ENCODE data around the gene DYNLT1.

DNA sequence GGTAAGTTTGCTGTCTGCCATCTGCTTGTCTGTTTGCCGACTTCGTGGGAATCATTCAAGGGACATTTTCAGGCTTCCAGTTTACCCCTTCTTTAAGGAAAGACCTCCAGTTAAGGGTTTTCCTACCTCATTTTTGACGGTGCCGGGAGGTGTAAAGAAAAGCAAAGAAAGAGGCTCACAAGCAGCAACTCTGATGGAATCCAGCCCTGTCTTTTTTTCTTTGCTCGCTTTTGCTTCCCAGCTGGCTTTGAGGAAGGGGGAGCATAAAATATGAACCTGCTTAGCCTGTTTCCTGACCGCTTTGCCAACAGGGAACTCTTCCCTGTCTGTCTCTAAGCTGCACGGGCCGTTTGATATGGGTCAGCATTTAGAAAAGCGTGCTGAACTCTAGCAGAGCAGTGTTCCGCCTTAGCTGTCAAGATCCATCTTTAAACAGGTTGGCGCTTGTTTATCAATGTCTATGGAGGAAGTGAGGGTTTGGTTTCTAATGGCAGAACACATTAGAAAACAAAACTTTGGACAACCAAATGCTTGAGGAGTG, 19.2 kb upstream of the DYNLT1 start:
- TF ChIP-seq, protein P1, sequence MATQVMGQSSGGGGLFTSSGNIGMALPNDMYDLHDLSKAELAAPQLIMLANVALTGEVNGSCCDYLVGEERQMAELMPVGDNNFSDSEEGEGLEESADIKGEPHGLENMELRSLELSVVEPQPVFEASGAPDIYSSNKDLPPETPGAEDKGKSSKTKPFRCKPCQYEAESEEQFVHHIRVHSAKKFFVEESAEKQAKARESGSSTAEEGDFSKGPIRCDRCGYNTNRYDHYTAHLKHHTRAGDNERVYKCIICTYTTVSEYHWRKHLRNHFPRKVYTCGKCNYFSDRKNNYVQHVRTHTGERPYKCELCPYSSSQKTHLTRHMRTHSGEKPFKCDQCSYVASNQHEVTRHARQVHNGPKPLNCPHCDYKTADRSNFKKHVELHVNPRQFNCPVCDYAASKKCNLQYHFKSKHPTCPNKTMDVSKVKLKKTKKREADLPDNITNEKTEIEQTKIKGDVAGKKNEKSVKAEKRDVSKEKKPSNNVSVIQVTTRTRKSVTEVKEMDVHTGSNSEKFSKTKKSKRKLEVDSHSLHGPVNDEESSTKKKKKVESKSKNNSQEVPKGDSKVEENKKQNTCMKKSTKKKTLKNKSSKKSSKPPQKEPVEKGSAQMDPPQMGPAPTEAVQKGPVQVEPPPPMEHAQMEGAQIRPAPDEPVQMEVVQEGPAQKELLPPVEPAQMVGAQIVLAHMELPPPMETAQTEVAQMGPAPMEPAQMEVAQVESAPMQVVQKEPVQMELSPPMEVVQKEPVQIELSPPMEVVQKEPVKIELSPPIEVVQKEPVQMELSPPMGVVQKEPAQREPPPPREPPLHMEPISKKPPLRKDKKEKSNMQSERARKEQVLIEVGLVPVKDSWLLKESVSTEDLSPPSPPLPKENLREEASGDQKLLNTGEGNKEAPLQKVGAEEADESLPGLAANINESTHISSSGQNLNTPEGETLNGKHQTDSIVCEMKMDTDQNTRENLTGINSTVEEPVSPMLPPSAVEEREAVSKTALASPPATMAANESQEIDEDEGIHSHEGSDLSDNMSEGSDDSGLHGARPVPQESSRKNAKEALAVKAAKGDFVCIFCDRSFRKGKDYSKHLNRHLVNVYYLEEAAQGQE (IDR thresholded peaks at IDR 0.05; ENCODE audit: unreplicated experiment), result no peak
- TF ChIP-seq, protein P2, sequence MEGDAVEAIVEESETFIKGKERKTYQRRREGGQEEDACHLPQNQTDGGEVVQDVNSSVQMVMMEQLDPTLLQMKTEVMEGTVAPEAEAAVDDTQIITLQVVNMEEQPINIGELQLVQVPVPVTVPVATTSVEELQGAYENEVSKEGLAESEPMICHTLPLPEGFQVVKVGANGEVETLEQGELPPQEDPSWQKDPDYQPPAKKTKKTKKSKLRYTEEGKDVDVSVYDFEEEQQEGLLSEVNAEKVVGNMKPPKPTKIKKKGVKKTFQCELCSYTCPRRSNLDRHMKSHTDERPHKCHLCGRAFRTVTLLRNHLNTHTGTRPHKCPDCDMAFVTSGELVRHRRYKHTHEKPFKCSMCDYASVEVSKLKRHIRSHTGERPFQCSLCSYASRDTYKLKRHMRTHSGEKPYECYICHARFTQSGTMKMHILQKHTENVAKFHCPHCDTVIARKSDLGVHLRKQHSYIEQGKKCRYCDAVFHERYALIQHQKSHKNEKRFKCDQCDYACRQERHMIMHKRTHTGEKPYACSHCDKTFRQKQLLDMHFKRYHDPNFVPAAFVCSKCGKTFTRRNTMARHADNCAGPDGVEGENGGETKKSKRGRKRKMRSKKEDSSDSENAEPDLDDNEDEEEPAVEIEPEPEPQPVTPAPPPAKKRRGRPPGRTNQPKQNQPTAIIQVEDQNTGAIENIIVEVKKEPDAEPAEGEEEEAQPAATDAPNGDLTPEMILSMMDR (conservative IDR thresholded peaks at IDR 0.05; ENCODE audit: low read depth in 2 of 2), result no peak
- TF ChIP-seq ZNF331 (CRISPR knock-in tag; IDR thresholded peaks at IDR 0.05; ENCODE audit: low read depth), result no peak
- TF ChIP-seq POLR2AphosphoS5 (IDR thresholded peaks at IDR 0.05; ENCODE audit: low read depth), result no peak
- no peak for TF ChIP-seq CREB1 (CRISPR knock-in tag; IDR thresholded peaks at IDR 0.05; ENCODE audit: low read depth)
- no peak for TF ChIP-seq NANOG (IDR thresholded peaks at IDR 0.05; ENCODE audit: borderline replicate concordance)
- TF ChIP-seq EZH2 (IDR thresholded peaks at IDR 0.05; ENCODE audit: low read depth, unreplicated experiment), result no peak
- no peak for TF ChIP-seq JUNB (IDR thresholded peaks at IDR 0.05; ENCODE audit: unreplicated experiment)
- TF ChIP-seq EZH2phosphoT487 (IDR thresholded peaks at IDR 0.05; ENCODE audit: unreplicated experiment), result no peak
- TF ChIP-seq STAT1 (IDR thresholded peaks at IDR 0.05; ENCODE audit: unreplicated experiment), result no peak
- TF ChIP-seq, protein P3, sequence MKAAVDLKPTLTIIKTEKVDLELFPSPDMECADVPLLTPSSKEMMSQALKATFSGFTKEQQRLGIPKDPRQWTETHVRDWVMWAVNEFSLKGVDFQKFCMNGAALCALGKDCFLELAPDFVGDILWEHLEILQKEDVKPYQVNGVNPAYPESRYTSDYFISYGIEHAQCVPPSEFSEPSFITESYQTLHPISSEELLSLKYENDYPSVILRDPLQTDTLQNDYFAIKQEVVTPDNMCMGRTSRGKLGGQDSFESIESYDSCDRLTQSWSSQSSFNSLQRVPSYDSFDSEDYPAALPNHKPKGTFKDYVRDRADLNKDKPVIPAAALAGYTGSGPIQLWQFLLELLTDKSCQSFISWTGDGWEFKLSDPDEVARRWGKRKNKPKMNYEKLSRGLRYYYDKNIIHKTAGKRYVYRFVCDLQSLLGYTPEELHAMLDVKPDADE (IDR thresholded peaks at IDR 0.05), result no peak
- no peak for TF ChIP-seq ZNF114 (CRISPR knock-in tag; IDR thresholded peaks at IDR 0.05)

All from GM23338 (cell line).